ENCODE results near the gene SPTSSA.
"Not testable (repeated sequence)": the region's sequence is repeated elsewhere in the genome, so short reads cannot be mapped to it uniquely, and the experiment has no call there.

The SPTSSA gene

DNA sequence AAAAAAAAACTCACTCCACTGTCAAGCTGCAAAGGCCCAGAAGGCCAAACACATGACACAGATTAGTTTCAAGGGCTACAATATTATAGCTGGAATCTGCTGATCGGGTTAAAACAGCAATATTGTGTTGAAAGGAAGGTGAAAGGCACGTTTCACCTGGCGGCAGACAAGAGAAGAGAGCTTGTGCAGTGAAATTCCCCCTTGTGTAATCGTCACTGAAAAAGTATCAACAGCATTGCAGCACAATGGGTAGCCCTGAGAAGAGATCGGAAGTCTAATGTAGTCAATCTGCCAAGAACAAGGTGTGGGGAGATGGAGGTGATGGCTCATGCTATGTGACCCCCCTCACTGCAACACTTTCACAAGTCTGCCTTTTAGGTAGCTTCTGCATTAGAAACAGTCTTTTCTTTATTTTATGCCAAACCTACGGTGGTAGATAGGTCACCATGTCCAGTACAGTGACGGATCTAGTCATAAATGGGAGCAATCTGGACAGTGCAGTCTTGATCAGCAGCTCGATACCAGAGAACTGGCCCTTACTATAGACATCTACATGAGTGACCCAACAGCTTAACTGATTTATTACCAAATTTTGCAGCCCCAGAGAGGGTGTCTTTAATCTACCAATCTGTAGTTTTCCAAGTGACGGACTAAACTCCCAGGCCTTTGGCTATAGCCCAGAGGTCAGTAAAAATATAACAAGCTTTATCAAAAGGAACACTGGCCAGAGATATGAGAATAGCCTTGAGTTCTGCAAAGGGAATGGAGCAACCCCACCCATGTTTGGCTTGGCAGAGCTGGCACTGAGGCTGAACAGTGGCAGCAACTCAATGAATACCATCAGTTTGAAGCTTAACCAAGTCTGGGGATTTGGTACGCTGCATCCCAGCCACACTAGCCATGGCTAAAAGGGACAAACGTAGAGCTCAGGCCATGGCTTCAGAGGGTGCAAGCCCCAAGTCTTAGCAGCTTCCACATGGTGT lies 35.4 kb downstream of the SPTSSA start:
- DNase-seq (ENCODE audit: low read depth in 2 of 2): no peak

GRCh38 chr14:34425095-34425851 lies 36.8 kb downstream of the SPTSSA start:
- no peak for DNase-seq (ENCODE audit: low read depth in 2 of 2)

- DNase-seq (ENCODE audit: low read depth in 2 of 2): no peak
Measured at GRCh38 chr14:34424488-34424887, 37.6 kb downstream of the SPTSSA start.

- DNase-seq (ENCODE audit: low read depth in 2 of 2): no peak
Measured at GRCh38 chr14:34423445-34423844, 38.6 kb downstream of the SPTSSA start.

GRCh38 chr14:34420547-34421150 lies 41.4 kb downstream of the SPTSSA start:
- no peak for DNase-seq (ENCODE audit: low read depth in 2 of 2)

DNA sequence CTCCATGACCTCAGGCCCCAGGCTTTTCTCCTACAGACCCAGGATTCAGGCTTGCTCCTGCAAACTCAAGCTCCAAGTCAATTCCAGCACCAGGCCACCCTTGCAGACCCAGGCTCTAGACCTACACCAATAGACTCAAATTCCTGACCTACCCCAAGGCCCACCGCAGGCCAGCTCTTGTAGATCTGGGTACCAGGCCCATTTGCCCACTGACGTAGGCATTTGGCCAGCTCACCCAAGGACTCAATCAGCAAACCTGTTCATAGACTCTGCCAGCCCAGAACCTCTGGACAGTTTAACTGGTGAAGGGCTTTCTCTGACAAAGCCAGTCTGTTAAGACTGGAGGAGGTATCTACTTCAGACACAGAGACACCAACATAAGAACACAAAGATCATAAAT lies 52.3 kb downstream of the SPTSSA start:
- DNase-seq (ENCODE audit: low read depth in 2 of 2): no peak

GRCh38 chr14:34407951-34408350 lies 54.1 kb downstream of the SPTSSA start:
- no peak for DNase-seq (ENCODE audit: low read depth in 2 of 2)

DNA sequence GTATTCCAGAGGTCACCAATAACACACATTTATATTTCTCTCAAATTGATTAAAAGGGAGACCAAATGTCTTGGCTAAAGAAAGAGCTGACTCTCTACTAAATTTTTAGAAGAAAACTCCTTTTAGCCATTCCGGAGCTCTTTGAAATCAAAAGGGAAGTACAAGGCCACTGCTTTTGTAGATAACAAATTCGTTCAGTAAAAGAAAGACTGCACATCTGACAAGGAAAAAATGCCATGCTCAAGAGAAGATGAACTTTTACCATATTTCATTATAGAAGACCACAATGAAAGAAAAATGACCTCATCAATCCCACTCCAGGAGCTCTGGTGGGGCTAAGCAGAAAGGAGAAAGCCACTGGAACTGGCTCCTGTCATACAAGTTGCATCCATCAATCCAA lies 57.6 kb downstream of the SPTSSA start:
- DNase-seq (ENCODE audit: low read depth in 2 of 2): no peak

DNA sequence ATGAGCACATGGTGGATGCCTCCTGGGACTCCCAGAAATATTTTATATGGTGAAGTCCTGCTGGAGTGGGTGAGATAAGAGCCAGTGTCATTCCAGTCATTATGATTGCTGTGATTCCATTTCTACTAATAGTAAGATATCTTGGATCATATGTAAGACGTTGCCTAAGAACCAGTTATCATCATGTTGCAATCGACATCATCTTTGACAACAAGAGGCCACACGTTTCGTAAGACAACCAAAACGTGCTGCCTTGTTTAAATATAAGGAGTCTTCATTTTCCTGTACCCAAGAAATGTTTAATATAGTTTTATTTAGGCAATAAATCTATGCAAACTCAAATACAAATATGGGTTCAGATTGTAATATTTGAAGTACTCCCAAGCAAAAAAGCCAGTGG lies 58.4 kb downstream of the SPTSSA start:
- no peak for DNase-seq (ENCODE audit: low read depth in 2 of 2)

DNA sequence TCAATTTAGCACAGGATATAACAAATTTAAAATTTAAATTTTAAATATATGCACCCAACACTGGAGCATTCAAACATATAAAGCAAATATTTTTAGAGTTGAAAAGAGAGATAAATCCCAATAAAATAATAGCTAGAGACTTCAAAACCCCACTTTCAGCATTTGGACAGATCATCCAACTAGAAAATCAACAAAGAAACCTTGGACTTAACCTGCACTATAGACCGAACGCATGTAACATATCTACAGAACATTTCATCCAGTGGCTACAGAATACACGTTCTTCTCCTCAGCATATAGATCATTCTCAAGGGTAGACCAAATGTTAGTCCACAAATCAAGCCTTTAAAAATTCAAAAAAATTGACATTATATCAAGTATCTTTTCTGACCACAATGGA lies 64.0 kb downstream of the SPTSSA start:
- DNase-seq (ENCODE audit: low read depth in 2 of 2): no peak

DNA sequence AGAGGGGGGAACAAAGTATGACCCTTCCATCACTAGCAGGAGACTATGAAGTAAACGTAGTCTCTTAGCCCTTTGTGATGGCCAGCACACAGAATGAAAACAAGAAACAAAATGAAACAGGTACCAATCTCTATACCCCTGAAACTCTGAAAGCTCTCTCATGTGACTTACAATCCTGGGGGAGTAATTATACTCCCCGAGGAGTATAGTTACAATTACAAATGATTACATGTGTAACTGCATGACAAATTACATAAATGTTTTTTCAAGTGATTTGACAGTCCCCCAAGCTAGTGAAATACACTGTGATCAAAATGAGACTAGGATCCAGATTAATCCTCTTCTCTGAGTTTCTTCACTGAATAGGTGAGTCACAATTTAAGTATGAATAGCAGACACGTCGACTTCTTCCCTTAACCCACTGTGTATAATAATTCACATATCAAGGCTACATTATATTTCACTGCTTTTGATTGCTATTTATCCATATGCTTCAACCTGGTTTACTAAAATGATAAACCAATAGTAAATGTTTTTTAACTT lies 74.0 kb downstream of the SPTSSA start:
- no peak for DNase-seq (ENCODE audit: low read depth in 2 of 2)

- DNase-seq (ENCODE audit: low read depth in 2 of 2): no peak
Measured at GRCh38 chr14:34386865-34387485, 75.1 kb downstream of the SPTSSA start.

GRCh38 chr14:34385881-34386280 lies 76.2 kb downstream of the SPTSSA start:
- DNase-seq (ENCODE audit: low read depth in 2 of 2): not testable (repeated sequence)

DNA sequence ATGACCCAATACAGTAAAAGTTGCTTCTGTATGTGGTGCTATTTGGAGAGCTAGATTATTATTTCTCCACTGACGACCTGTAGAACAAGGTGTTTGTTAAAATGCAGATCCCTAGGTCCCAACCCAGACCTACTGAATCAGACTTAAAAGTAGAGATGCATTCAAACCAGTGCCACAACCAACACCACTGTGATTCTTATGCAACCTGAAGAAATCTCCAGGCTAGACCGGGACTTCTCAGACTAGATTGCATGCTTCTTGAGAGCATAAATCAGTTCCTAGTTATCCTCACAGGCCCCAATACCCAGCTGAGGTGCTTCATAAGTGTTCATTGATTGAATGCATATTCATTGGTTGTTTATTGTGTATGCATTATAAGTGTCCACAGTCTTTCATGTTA lies 78.2 kb downstream of the SPTSSA start:
- DNase-seq (ENCODE audit: low read depth in 2 of 2): no peak

Data from stimulated activated CD8-positive, alpha-beta memory T cell treated with anti-CD3 and anti-CD28 coated beads, Interleukin-15, amount 100 ng/mL, for 4 hours (primary cell).